GM19455 (cell line): ENCODE measurements around the gene PTPN12.
"Not testable (repeated sequence)": the region's sequence is repeated elsewhere in the genome, so short reads cannot be mapped to it uniquely, and the experiment has no call there.

ENCODE experiments used
- ATAC-seq: cut with Tn5 transposase; IDR thresholded peaks from one replicate; pipeline ENCODE4 v1.9.1; 2021; ENCODE audit not compliant: unreplicated experiment

Gene PTPN12

DNA sequence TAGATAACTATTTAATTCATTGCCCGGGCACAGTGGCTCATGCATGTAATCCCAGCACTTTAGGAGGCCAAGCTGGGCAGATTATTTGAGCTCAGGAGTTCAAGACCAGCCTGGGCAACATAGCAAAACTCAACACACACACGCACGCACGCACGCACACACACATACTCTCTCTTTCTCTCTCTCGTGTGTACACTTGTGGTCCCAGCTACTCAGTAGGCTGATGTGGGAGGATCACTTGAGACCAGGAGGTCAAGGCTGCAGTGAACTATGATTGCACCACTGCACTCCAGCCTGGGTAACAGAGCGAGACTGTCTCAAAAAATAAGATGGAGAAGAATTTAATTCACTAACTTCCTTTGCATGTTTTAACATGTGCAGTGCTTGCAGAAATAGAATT lies 38.1 kb downstream of the PTPN12 start:
- no peak for ATAC-seq

DNA sequence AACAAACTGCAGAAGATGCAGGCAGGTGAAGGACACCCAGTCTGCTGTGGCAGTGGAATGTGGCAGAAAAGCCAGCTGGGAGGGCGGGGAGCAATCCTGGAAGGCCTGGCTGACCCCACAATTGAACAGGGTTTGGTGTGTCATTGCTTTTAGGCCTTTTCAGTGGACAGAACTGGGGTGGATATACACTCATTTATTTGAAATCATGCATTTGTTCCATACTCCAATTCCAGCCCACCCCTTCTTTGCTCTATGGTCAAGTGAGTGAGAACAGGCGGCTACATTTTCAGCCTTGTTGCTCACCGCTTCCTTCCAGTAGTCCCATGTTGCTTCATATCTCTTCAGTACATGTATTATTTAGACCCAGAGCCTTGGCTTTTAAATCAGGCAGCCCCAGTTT lies 39.8 kb downstream of the PTPN12 start:
- no peak for ATAC-seq

DNA sequence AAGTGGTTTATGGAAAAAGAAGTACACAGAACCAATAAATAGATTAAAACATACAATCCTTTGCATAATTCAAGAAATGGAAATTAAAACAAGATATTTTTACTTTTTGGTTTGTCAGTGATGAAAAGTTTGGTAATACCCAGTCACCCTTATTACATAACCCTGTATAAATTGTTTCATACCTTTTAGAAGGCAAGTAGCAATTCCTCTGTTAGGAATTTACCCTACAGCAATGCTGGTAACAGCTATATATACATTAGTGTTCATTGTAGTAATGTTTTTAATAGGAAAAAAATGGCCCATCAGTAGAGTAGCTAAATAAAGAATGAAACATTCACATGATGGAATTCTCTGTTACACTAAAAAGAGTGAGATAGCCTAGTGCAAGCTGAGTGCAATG lies 42.7 kb downstream of the PTPN12 start:
- no peak for ATAC-seq

DNA sequence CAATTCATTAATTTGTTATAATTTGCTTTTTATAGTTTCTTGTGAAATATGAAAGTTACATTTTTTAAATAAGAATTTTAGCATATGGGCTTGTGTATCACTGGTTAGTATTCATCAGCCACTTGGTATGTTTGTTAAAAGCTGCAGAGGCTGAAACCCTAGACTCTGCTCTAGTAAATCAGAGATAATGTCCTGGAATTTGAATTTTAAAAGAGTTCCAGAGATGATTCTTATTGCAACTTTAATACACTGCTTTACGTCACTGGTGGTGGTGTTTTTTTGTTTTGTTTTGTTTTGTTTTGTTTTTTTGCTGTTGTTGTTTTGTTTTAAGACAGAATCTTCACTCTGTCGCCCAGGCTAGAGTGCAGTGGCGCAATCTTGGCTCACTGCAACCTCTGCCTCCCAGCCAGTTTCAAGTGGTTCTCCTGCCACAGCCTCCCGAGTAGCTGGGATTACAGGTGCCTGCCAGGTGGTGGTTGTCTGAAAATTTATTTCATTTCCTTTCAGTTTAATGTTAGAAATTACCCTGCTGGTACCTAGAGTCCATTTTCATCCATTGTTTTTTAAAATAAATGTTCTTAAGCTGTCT lies 43.8 kb downstream of the PTPN12 start:
- ATAC-seq, result no peak

DNA sequence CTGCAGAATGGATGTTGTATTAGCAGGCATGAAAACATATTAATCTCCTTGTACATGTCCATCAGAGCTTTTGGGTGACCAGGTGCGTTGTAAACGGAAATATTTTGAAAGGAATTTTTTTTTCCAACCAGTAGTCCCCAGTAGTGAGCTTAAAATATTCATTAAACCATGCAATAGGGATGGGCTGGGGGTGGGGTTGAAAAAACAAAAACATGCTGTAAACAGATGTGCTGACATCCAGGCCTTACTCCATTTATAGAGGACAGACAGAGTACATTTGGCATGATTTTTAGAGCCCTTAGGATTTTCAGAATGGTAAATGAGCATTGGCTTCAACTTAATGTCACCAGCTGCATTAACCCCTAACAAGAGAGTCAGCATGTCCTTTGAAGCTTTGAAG lies 50.2 kb downstream of the PTPN12 start:
- no peak for ATAC-seq

DNA sequence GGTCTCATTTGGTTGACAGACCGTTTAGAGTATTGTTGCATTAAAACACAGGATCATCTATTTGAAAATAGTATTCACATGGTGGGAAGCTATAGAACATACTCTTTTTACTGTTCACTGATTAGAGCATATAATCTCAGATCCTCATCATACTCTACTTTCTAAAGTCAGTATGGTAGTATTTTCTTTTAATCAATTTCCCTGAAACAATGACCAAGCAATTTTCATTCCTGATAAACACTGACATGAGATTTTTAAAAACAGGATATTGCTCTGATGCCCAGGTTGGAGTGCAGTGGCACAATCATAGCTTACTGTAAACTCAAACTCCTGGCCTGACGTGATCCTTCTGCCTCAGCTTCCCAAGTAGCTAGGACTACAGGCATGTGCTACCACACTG lies 63.9 kb downstream of the PTPN12 start:
- ATAC-seq, result no peak

DNA sequence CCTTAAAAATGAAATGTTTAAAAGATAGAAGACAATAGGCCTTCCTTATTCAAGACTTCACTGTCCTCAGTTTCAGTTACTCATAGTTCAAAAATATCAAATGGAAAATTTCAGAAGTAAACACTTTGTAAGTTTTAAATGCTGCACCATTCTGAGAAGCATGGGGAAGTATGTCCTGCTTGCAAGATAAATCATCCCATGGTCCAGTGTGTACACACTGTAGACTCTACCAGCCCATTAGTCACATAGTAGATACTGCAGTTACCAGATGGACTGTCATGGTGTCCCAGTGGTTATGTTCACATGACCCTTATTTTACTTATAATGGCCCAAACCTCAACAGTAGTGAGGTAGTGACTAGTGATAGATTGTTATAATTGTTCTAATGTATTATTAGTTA lies 69.5 kb downstream of the PTPN12 start:
- no peak for ATAC-seq

DNA sequence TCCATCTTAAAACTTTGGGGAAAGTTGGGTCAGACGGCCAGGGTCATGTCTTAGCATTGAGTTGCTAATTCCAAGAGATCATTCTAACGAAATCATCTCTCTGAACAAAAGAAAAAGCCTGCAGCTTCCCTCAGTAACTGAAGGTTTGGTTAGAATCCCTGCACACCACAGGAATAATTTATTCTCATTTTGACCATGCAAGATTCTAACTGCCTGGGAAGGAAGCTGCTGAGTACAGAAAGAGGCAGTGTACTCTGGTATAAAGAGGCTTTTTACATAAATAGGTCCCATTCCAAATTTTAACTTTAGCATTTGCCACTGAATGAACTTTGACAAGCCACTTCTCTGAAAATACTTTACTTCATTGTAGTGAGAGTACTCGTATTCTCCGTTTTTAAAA lies 82.2 kb downstream of the PTPN12 start:
- no peak for ATAC-seq

DNA sequence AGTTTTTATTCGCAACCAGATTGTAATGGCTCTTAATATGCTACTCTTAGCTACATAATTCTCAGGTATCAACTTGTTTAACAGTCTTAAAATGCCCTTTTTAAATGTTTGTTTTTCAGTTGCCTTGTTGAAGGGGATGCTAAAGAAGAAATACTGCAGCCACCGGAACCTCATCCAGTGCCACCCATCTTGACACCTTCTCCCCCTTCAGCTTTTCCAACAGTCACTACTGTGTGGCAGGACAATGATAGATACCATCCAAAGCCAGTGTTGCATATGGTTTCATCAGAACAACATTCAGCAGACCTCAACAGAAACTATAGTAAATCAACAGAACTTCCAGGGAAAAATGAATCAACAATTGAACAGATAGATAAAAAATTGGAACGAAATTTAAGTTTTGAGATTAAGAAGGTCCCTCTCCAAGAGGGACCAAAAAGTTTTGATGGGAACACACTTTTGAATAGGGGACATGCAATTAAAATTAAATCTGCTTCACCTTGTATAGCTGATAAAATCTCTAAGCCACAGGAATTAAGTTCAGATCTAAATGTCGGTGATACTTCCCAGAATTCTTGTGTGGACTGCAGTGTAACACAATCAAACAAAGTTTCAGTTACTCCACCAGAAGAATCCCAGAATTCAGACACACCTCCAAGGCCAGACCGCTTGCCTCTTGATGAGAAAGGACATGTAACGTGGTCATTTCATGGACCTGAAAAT lies 89.7 kb downstream of the PTPN12 start:
- ATAC-seq, result no peak

DNA sequence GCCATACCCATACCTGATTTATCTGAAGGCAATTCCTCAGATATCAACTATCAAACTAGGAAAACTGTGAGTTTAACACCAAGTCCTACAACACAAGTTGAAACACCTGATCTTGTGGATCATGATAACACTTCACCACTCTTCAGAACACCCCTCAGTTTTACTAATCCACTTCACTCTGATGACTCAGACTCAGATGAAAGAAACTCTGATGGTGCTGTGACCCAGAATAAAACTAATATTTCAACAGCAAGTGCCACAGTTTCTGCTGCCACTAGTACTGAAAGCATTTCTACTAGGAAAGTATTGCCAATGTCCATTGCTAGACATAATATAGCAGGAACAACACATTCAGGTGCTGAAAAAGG lies 90.2 kb downstream of the PTPN12 start:
- ATAC-seq, result no peak

DNA sequence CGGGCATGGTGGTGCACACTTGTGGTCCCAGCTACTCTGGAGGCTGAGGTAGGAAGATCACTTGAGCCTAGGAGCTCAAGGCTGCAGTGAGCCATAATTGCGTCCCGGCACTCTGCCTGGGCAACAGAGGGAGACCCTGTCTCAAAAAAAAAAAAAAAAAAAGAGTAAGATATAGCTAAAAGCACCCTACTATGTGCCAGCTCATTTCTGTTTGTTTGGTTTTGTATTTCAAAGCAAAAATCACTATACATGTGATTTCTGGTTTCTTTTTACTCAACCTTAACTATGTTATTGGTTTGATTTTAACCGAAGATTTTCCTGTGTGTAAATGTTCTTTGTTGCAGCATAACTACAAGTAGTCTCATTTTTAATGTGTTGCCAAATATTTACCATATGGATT lies 92.7 kb downstream of the PTPN12 start:
- no peak for ATAC-seq

DNA sequence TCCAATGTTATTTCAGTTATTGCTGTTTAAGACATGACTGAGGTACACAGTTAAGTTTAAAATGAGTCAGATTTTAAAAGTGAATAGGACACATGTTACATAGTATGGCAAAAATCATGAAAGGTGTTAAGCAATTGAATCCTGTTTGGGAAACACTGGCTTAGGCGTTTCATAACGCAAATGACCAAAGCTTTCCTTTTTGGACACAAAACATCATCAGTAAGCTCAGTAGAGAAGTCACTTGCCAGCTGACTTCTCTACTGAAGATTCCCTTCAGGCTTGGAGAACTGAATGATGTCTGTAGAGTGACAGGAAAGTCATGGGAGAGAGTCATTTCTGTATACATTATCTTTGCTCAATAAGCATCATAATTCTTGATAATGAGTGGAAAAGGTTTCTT lies 94.7 kb downstream of the PTPN12 start:
- no peak for ATAC-seq

DNA sequence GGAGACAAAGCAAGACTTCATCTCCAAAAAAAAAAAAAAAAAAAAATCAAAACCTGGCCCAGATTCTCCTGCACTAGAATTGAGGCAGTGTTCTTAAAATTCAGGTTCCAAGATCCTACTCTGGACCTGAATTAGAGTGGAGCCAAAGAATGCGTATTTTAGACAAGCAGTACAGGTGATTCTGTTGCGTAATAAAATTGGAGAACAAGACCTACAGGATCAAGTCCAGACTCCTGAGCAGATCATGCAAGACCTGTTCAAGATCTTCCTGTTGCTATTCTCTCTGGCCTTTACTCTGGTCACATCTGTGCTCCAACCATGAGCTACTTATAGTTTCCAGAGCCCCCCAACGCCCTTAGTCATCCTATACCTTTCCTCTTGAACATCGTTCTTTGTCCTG lies 107.7 kb downstream of the PTPN12 start:
- no peak for ATAC-seq

DNA sequence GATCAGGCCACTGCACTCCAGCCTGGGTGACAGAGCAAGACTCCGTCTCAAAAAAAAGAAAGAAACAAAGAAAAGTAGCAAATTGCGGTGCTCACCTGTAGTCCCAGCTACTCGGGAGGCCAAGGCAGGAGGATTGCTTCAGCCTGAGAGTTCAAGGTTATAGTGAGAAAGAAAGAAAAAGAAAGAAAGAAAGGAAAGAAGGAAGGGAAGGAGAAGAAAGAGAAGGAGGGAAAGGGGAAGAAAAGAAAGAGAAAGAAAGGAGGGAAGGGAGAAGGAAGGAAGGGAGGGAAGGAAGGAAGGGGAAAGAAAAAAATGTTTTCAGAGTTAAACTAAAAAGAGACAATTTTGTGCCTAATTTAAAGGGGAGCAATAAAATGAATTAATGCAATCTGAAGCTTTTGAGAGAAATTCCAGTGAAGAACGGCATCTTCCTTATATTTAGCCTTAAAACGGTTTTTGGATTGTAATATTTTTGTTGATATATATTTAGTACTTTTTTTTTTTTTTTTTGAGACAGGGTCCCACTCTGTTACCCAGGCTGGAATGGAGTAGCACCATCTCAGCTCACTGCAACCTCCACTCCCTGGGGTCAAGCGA lies 111.7 kb downstream of the PTPN12 start:
- no peak for ATAC-seq

DNA sequence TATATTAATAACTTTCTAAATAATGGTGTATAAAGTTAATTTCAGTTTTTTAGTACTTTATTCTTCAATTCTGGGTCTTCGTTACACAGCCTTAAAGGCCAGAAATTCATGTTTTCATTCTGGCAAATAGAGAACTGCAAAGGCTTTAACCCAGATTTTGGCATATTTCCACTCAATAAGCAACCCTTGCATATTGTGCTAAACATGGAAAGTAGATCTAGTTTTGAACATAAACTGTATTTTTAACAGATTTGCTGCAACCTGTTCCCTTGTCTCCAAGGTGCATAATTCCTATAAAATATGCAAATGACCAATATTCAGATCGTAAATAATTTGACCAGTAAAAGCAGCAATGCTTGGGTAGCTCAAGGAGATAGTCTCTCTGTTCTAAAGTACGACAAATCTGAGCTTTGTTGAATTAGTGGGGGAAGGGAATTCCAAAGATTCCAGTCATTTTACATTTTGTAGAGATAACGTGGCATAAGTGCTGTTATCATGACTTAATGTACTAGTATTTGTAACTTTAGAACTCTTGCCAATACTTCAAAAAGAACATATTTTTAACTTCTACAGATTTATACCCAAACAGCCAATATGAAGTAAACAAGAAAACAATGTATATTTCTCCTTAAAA lies 112.7 kb downstream of the PTPN12 start:
- ATAC-seq, result no peak

DNA sequence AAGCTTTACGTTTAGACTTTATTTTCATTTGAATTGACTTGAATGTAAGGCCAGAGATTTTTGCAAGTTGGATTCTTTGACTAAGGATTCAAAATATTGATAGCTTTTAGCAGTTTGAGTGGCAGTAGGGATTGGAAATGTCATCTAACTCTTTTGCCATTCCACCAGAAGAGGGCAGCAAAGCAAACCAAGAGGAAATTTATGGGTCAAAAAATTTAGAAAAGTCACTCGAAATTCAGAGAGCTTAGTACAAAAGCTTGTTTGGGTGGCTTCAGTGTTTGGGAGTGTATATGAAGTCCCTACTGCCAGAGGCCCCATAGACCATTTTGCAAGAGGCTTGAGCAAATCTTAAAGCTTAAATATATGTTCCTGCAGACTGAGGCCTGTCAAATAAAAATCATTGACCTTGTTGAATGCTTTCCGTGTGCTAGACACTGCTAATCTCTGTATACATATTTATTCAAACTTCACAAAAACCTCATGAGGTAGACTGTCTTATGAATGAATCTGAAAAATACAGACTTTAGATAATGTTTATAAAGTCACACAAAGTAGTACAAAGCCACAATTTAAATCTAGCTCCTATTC lies 114.6 kb downstream of the PTPN12 start:
- ATAC-seq, result no peak

DNA sequence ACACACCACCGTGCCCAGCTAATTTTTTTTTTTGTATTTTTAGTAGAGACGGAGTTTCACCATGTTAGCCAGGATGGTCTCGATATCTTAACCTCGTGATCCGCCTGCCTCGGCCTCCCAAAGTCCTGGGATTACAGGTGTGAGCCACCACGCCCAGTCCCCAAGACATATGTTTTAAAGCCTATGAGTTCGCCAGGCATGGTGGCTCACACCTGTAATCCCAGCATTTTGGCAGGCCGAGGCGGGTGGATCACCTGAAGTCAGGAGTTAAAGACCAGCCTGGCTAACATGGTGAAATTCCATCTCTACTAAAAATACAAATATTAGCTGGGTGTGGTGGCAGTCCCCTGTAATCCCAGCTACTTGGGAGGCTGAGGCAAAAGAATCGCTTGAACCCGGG lies 115.7 kb downstream of the PTPN12 start:
- ATAC-seq, result not testable (repeated sequence)

DNA sequence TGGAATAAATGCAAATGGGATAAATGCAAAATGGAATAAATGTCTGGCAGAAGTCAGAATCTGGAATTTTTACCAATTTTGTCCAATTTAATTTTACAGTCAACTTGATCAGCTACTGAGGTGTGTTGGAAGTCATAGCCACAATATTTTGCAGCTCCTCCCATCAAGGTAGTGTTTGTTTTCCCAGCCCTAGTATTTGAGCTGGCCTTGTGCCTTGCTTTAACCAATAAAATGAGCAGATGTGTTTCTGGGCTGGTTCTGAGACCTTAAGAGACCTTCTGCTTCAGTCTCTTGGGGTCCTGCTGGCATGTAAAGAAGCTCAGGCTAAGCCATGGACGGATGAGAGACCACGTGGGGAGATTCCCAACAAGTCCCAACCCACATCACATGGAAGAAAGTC lies 116.5 kb downstream of the PTPN12 start:
- no peak for ATAC-seq

DNA sequence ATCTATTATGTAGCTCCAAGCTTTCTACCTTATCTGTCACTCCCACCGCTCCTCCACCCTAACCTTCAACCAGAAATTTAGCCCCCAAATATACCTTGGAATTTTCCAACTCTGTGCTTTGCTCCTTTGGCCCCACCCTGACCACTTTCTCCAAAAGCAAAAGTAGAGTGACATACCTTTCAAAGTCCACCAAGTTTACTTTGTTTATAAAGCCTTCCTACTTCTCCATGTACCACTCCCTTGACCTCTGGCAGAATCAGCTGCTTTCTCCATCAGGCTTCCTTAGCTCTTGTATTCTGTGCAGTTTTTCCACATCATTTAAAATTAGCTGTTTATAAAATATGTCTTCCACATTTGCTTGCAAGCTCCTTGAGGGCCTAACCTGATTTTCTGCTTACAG lies 118.3 kb downstream of the PTPN12 start:
- no peak for ATAC-seq

DNA sequence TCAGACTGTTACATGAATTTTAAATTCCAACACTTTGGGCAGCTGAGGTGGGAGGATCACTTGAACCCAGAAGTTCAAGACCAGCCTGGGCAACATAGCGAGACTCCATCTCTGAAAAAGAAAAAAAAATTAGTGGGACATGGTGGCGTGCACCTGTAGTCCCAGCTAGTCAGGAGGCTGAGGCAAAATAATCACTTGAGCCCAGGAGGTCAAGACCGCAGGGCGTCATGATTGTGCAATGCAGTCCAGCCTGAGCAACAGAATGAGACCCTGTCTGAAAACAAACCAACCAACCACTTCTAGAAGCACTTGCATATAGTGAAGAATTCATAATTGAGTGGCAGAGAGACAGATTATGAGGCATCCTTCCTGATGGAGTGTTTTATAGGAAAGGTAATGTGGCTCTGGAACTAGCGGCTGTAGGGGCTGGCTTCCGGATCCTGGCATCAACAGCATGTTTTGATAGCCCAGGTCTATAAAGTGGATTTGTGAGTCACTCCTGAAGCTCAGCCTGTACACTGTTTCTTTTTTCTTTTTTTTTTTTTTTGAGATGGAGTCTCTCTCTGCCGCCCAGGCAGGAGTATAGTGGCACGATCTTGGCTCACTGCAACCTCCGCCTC lies 118.9 kb downstream of the PTPN12 start:
- ATAC-seq, result no peak

DNA sequence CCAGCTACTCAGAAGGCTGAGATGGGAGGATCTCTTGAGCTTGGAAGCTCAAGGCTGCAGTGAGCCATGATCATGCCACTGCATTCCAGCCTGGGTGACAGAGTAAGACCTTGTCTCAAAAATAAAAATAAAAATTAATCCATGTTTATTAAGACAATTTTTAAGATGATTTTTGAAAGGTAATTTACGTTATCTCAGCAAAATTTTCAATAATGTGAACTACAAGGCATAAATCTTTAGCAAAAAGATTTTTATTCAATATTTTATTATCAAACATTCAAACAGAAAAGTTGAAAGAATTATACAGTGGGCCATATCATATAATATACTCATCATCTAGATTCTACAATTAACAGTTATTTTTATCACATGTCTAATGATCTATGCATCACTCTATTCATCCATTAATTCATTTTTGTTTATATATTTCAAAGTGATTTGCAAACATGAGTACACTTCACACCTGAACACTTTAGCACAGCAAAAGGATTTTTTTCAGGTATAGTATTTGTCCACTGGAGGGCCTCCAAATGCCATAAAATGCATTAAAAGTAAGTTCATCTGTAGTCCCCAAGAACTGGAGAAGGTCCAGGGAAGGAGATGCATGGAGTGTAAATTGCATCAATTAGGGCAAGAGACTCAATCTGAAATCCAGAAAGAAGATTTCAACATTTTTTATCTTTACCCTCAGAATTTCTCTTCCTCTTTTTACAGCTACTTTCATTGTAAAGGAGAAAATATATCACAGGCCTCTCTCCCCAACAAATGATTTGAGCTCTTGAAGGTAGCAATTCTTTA lies 120.5 kb downstream of the PTPN12 start:
- ATAC-seq, result no peak
